HG03095 (cell line): ENCODE results near the gene MGARP.
"Not testable (repeated sequence)": the region's sequence is repeated elsewhere in the genome, so short reads cannot be mapped to it uniquely, and the experiment has no call there.

Experiments used
- ATAC-seq: cut with Tn5 transposase; IDR thresholded peaks from one replicate; pipeline ENCODE4 v1.9.1; 2021; ENCODE audit warnings: moderate library complexity; ENCODE audit not compliant: unreplicated experiment

Gene MGARP

DNA sequence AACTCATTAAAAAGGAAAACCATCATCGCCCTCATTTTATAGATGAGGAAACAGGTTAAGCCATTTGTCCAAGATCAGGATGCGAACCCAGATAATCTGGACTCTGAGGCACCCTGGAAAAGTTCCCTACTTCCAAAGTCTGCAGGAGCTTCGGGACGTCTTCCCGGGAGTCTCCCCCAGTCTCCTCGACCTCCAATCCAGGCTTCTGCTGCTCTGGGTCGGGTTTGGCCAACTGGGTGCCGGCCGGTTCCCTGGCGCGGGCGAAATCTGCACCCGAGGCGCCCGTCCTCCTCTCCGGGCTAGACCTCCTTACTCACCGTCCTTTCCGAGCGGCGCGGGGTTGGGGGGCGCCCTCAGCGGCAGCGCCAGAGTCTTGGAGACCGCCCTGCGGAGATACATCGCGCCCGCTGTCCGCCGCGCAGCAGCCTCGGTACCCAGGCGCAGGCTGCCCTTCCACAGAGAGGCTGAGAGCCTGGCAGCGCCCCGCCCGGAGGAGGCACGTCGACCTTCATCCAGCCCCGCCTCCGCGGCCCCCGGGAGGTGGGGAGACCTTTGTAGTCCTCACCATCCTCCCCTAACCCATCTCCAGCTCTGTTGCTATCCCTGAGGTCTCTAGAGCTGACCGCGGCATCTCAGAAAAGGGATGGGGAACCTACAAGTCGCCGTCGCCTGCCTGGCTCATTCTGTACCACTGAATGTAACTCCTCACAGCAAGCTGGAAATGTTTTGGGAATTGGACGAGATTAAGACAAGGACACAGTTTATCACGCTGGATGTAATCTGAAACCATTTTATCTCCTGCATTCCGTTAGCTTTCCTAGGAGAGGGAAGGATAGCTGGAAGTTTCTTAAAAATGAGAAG is at the start of gene MGARP:
TSS of gene MGARP (minus strand) at position 466 of the 861 bp plus-strand sequence. CDS start at position 399, 67 bp downstream.
- no peak for ATAC-seq

DNA sequence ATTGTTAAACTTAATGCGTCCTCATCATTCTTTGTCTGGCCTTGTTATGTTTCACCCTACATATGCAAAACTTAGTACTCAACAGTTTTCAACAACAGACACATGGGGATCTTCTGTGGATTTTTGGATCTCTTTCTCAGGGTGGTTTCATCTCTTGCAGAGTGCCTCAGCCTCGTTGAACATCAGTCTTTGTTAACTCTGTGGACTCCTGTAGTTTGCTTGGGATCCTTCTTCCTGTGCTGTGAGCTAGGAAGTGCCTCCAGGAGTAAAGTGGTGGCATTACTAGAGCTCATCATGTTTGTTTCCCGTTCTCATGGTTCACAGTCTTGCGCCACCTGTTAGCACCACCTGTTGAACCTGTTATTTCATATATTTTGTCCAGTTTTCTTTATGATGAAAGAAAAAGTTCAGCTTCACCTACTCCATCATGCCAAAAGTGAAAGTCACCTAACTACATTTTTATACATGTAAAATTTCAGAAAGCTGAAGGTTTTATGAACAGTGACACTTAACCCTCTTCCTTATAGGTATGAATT is 49.7 kb upstream of the MGARP start:
- ATAC-seq, result no peak

DNA sequence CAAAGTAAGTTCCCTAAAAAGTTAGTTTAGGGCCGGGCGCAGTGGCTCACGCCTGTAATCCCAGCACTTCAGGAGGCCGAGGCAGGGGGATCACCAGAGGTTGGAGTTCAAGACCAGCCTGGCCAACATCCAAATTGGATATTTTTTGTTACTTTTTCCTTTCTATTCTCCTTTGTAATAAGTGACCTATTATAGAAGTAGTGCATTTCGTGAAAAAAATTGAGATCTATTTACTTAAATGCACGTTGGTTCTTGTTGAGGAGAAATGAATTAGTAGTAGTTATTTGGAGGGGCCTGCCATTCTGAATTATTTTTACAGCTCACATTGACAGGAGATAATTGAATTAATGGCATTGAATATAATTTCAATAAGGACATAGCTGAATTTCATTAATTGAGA is 44.6 kb upstream of the MGARP start:
- no peak for ATAC-seq

DNA sequence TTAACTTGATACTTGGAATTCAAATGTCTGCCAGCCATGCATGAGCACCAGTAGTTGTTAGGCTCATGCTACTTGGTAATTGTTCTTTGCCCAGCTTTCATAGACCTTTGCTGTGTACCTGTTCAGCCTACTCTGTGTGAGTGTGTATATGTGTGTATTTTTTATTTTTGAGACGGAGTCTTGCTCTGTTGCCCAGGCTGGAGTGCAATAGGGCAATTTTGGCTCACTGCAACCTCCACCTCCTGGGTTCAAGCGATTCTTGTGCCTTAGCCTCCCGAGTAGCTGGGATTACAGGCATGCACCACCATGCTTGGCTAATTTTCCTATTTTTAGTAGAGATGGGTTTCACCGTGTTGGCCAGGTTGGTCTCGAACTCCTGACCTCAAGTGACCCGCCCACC is 42.5 kb upstream of the MGARP start:
- ATAC-seq, result not testable (repeated sequence)

DNA sequence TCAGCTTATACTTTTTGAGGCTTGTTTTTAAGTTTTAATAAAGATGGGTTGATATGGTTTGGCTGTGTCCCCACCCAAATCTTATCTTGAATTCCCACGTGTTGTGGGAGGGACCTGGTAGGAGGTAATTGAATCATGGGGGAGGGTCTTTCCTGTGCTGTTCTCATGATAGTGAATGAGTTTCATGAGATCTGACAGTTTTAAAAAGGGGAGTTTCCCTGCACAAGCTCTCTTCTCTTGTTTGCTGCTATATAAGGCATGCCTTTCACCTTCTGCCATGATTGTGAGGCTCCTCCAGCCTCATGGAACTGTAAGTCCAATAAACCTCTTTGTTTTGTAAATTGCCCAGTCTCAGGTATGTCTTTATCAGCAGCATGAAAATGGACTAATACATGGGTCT is 42.0 kb upstream of the MGARP start:
- not testable (repeated sequence) for ATAC-seq

DNA sequence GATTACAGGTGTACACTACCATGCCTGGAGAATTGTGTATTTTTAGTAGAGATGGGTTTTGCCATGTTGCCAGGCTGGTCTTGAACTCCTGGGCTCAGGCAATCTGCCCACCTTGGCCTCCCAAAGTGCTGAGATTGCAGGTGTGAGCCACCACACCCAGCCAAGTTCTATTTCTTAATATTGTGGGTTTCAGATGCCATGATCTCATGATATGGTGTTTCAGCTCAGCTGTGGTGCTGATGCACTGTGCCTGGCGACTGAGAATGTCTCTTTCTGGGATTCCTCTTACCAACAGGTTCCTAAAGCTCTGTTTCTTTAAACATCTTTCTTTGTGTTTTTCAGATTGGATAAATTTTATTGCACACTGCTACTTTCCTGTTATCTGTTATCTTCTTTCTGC is 39.5 kb upstream of the MGARP start:
- no peak for ATAC-seq

DNA sequence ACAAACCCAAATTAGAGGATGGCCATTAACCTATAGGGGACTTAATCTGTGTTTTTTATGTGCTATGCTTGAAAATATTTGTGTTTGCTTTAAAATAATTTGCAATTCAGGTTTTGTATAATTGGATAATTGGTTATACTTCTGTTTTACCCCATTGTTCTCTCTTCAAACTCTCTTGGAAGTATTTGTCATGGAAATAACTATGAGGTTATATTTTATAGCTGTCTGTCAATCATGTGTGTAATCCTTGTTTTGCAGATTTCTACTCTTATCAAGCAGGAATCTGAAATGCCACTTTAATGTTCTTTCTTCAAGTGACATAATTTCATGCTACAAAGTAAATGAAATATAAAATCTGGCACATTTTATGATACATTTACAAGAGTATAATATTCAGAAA is 37.6 kb upstream of the MGARP start:
- no peak for ATAC-seq

DNA sequence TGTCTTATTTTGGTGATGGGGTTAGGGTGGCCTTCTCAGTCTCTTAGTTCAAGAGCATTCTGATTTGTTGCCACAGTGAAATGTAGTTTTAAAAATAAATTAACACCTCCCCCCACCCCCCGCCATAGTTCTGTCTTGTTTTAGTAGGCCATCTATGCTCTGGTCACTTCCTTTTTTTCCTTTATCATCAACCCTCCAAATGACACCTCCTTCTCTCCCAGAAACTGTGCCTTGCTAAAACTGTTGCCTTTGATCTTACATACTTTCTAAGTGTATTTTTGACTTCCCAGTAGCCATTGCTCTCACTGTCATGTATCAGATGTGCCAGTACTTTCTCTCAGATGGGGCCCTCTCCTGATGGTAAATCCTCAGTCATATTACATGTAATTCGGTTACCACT is 36.7 kb upstream of the MGARP start:
- ATAC-seq, result no peak

DNA sequence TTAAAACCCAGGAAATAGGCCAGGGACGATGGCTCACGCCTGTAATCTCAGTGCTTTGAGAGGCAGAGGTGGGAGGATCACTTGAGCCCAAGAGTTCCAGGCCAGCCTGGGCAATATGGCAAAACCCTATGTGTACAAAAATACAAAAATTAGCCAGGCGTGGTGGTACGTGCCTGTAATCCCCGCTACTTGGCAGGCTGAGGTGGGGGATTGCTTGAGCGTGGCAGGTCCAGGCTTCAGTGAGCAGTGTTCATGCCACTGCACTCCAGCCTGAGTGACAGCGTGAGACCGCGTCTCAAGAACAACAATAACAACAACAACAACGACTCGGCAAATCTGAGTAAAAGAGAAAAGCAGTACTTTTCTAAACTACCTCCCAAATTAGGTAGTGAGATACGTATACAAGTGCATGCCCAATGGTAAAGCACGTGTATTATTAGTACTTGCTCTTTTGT is 35.2 kb upstream of the MGARP start:
- ATAC-seq, result peak; percentile 53

DNA sequence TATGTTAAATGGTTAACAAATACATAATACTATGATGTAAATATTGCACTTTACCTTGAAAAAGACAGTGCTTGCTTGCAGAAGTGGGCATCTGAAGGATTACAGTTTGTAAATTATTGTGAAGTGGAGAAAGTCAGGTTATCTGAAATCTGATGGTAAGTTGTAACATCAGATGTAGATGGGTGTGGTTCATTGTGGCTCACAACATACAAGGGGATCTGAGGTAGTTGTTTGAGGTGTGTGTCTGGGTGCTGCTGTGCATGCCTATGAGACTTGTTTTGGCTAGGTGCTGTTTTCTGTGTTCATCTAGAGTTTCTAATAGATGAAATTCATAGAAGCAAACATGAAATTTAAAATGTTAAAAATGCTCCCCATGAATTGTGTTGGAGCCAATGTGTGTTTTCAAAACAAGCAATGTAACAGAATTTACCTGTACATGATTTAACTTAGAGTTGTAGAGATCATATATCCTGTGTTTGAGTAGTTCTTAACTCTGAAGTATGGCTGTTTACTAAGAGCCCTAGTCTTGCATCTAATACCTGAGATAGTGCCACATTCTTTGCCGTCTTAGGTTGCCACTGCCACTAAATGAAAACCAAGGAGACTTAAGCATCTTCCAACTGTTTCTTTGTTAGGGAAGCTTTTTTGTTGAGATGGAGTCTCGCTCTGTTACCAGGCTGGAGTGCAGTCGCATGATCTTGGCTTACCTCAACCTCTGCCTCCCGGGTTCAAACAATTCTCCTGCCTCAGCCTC is 34.2 kb upstream of the MGARP start:
- no peak for ATAC-seq

DNA sequence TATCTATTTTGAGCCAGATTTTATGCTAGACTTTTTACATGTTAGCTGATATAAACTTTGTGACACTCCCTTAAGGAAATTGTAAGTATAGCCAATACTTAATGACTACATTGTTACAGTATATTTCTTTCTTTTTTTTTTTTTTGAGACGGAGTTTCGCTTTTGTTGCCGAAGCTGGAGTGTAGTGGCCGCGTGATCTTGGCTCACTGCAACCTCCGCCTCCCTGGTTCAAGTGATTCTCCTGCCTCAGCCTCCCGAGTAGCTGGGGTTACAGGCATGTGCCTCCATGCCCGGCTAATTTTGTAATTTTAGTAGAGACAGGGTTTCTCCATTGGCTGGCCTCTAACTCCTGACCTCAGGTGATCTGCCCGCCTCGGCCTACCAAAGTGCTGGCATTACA is 33.4 kb upstream of the MGARP start:
- ATAC-seq, result not testable (repeated sequence)

DNA sequence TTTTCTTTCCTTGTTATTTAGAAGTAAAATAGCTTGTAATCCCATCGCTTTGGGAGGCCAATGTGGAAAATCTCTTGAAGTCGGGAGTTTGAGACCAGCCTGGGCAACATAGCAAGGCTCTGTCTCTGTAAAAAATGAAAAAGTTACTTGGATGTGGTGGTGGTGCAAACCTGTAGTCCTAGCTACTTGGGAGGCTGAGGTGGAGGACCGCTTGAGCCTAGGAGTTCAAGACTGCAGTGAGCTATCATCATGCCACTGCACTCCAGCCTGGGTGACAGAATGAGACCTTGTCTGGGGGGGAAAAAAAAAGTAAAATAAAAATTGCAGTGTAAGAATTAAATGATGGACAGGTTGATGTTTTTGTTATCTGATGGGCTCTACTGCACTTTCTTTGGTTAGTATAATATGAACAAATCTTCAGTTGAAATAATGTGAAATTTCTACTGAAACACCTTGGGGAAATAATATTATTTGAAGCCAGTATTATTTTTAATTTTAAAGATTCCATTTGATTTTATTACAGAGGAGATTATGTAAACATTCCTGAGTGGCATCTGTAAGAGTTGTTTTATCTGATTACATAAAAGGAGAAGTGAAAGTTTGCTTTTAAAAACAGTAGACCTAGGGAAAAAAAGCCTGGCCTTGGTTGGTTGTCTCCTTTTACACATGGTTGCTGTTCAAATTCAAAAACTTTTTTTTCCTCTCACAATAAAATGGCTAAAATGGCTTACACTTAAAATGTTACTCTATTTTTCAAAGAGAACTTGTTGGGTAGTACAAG is 32.7 kb upstream of the MGARP start:
- ATAC-seq, result no peak

DNA sequence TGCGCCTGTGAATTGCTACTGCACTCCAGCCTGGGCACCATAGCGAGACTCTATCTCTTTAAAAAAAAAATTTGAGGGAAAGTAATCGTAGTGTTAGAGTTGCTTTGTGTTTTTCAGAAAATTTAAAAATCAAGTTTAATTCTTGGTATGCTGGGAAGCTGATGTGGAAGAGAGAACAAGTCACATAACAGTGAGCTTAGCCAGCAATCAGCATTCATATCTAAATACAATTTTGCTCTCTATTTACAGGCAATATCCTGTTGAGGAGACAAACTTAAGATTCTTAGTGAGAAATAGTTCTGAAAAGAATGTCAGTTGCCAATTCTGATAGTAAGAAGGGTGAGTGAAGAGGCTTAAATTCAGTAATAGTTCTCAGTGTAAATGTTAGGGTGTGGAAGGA is 31.9 kb upstream of the MGARP start:
- no peak for ATAC-seq

DNA sequence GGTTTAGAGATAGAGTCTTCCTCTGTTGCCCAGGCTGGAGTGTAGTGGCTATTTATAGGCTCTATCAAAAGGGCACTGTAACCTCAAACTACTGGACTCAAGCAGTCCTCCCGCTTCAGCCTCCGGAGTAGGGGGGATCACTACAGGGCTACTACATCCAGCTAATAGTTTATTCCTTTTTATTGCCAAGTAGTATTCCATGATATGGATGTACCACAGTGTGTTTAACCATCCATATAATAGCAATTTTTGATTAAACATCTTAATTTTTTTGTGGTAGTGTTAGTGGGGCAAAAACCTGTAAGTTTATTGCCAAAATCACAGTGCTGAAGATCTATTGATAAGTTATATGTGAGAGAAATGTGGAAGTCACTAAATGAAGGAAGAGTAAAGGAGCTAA is 24.9 kb upstream of the MGARP start:
- ATAC-seq, result no peak

DNA sequence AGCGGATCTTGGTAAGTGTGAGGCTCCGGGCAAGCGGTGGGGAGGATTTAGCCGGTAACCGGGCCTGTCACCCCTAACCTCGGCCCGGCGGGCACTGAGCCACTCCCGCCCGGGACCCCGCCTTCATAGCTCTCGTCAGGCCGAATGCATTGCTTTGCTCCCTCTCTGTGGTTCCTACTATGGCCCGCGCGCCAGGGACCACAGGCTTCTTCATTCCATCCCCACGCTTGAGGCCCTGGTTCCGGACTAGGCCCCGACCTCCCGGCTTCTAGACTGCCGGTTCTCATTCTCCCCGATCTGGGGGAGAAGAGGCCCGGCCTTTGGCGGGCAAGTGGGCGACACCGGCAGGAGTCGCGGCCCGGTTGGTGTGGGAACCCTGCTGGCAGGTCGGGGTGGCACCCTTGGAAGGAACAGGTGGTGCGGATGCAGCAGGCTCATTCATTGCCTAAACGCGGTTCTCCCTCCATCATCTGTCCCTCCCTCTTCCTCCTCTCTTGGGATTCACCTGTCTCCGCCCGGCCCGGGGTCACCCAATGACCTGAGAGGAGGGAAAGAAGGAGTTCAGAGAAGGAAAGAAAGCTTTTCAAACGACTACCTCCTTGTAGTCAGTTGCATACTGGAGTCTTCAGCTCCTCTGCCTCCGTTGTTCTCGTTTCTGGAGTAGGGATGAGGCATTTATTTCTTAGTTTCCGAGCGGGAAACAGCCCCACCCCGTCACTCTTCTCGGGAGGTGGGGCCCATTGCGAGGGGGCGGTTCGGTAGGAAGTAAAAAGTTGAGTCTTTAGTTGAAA is 22.0 kb upstream of the MGARP start, which contains the start of gene NDUFC1:
TSS of gene NDUFC1 (minus strand) at position 657 of the 791 bp plus-strand sequence. CDS start 6,679 bp downstream, outside the sequence.
- ATAC-seq, result peak; percentile 45

DNA sequence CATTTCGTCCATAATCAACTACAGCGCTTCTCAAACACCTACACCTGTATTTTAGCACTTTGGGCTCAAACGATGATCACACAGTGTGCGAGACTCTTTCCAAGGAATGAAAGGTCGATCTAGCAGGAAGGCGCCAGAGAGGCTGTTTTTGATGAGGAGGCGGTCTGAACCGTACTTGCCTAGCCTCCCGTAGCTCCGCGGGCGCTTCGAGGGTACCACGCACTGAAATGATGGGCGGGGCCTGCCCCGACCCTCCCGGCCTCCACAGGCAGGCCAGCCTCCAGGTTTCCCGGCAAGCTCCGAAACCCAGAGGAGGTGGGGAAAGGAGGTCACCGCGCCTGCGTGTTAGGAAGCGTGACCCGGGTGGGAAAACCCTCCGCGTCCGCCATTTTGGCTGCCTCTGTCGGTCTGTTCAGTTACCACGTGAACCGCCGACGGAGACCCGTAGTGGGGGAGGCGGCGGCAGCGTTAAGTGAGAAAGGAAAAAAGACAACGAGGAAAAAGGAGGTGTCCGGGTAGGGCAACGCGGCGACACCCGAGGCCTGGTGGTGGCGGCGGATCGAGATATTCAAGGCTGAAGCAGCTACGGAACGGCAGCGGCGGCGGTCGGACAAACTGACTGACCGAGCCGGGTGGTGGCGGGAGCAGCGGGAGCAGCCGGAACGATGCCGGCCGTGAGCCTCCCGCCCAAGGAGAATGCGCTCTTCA is 21.2 kb upstream of the MGARP start, which contains the start of gene NAA15:
TSS of gene NAA15 (plus strand) at position 393 of the 708 bp plus-strand sequence. CDS start at position 666, 273 bp downstream.
- peak; percentile 65 for ATAC-seq

DNA sequence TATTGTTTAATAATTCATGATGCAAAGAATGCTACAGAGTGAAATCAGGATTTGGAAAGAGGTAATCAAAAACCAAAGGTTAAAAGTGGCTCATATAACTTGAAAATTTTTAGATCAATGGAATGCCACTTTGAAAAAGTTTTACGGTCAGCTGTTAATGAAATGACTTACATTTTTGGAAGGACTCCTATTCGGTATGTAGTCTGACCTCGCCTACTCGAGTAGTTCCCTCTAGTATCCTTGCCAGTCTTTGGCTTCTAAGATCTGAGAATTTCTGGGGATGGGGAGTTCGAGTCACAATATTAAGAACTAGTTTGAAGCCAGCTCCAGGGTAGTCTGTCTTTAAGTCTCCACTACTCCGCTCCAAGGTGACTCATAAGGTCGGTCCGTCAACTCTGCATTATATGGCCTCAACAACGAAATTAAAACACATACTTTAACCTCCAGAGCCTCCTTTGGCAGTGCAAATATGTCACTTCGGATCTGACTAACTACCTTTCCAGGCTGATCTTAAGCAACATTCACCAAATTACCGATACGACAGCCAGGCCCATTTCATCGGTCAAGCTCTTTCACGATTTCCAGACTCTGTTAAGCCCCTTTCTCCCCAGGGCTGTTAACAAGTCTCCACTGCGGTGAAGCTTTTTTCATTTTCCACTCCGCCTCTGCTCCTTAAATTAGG is 20.5 kb upstream of the MGARP start:
- peak; percentile 6 for ATAC-seq

DNA sequence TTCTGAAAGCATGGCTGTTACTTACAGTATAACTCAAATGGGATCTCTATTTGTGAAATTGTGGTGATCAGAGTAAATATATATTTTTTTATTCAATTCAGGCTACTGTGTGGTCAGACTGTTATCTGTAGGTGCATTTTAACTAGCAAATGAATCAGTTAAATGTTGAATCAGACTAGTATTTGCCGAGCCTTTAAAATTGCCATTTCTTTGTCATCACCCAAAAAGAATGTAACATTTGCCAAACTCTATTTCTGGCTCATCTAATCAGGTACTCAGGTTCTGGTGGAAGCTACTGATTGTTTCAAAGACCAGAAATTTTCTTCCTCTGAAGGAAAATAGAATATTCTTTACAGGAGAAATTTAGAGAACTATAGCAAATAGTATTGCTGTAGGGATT is 19.5 kb upstream of the MGARP start:
- no peak for ATAC-seq

DNA sequence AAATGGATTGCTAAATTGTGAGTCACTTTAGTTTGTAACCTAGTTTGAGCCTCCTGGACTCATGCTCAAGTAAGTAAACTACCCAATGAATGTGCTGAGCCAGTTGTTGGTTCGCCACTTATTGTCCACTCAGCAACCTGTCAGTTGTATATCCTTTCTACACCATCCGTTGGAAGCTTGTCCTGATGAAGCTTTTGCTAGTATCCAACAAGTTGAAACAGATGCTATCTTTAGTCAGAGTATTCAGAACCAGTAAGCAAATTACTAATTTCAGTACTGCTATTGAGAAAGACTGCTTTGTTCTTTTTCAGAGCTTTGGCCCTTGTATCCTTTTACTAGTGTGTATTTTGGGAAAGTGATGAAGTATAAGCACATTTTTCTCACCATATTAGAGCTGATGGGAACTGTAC is 17.0 kb upstream of the MGARP start:
- ATAC-seq, result no peak
